Right hindlimb (tissue), 1 donor: Measurements from ENCODE around the gene EZH1.

Experiments used
- DNase-seq: peaks from one replicate; pipeline ENCODE4 v3.0.0-alpha.2; 2018

The EZH1 gene

DNA sequence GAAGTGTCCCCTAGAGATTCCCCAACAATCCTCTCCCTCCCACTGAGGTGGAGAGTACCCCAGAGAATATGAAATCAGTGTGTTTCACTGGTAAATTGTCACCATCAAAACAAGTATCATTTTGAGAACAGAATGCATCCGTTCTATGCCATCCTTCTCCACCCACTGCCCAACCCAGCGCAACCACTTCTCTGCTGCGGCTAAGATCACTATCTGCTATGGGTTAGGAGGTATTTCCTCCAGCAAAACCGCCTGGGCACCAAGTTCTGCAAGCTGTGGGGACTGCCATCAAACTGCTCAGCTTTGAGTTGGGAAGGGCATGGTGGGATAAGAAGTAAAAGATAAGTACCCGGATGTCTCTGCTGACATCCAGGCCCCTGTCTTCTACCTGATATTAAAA, 38.1 kb downstream of the EZH1 start:
- no peak for DNase-seq

DNA sequence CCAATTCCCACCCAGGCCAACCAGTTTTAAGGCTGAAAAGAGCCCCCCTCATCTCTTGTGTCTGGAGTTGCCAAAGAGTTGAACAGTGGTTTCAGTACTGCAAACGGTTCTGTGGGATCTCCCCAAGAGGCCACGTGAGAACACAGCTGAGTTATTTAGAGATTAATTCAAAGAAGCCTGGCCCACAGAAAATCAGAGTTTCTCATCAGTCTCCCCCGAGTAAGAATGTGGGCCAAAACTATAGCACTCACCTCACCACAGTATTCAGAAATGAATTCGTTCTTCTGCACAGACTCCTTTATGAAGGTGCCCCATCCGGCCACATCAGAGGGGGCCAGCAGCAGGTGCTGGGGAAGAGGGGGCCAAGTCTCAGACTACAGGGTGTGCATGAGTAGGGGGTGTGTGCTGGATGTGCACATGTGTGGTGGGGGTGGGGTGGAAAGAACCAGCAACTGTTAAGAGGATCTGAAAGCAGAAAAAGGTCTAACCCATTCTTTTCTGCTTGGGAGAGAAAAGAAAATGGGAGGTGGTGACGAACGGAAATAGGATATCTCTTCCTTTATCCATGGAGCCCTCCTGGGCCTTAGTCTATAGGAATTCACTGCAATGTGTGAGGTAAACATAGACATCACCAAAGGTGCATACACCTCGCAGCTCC, 39.9 kb downstream of the EZH1 start:
- DNase-seq: no peak

DNA sequence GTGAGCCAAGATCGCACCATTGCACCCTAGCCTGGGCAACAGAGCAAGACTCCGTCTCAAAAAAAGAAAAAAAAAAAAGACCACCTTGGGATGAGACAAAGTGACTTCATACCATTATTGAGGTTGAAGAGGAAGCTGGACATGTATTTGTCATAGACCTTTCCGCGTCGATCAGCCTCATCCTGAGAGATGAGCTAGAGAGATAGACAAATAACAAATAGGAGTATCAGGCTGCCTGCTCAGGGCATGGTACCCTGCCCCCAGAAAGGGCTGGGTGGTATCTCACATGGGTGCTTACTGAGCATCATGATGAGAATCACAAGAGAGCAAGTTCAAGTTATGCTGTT, 40.4 kb downstream of the EZH1 start:
- no peak for DNase-seq

DNA sequence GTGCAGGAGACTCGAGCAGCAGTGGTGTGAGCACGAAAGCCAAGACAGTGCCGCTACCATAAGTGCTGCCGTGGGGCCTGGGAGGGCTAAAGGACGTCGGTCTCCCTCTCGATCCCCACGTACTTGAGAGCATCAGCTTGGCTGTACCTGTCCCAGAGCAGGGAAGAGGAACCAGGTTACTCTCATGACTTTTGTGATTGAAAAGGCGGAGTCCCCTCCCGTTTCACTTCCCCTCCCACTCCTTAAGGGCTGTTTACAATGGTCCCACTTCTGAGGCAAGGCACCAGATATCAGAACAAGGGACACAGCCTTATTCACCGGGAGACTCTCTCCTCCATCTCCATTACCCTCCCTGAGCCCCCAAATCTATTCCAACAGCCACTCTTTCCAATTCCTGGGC, 42.4 kb downstream of the EZH1 start:
- no peak for DNase-seq

DNA sequence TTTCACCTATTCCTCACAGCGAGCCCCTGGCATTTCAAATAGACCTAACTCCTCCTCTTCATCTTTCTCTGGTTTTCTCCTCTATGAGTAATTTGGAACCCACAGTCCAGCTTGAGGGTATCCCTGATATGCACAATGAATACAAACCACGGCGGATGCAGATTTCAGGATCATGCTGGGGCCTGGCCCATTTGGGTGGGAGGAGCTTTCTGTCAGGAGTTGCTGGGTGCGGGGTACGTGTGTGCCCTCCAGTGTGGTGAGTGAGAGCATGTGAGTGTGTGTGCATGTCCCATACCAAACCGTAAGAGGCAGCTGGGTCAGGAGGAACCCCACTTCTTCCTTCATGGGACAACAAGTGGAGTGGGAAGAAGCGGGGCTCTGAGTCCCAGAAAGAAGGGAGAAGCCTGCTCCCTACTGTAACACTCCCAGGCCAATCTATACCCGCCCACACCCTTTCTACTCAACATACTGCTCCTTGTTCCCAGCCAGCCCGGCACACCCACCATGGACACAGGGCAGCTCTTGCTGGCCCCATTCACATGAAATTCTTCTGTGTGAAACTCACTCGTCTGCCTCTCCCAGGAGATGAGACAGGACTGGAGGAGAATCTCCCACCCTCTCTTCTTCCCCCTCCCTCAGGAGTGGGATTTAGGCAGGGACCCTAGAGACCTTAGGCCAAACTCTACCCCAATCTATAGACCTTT, 44.1 kb downstream of the EZH1 start:
- DNase-seq: no peak

DNA sequence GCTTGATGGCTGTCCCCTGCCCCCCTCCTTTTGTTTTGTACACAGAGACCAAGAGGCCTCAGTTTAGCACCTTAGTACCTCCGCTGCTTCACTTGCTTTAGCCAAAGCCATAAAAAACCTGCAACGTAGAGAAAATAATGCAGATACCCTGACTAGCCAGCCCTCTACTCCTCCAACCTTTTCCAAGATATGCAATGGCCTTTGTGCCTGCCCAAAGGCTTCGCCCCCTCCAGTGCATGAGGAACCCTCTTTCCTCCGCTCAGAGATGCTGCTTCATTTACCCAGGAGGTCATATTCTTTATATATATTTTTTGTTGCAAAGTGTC, 45.5 kb downstream of the EZH1 start:
- DNase-seq: no peak

DNA sequence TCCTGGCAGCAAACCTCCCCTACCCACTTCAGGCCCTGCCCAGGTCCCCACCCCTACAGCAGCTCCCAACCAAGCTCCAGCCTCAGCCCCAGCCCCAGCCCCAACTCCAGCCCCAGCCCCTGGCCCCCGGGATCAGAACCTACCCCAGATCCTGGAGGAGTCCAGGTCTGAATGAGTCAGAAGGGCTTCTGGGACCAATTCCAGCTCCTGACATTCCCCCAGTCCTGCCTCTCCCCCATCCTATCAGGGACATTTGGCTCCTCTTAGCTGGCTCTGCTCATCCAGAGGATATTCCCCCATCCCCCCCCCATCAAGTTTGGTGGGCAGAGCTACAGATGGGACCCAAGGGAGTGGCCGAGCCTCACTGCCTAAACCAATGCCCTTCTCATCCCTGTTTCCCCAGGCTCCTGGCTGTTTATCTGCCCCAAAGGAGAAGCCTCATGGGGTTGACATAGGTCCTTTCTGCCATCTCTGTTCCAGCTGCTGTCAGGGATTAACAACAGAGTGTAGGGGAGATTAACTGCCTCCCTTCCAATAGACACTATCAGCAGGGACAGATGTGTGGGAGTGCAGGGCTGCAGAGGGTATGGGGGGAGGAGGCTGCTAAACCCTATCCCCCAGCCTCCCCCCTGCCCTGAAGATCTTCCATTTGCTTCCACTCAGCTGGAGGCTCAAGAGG, 46.0 kb downstream of the EZH1 start:
- DNase-seq: no peak

DNA sequence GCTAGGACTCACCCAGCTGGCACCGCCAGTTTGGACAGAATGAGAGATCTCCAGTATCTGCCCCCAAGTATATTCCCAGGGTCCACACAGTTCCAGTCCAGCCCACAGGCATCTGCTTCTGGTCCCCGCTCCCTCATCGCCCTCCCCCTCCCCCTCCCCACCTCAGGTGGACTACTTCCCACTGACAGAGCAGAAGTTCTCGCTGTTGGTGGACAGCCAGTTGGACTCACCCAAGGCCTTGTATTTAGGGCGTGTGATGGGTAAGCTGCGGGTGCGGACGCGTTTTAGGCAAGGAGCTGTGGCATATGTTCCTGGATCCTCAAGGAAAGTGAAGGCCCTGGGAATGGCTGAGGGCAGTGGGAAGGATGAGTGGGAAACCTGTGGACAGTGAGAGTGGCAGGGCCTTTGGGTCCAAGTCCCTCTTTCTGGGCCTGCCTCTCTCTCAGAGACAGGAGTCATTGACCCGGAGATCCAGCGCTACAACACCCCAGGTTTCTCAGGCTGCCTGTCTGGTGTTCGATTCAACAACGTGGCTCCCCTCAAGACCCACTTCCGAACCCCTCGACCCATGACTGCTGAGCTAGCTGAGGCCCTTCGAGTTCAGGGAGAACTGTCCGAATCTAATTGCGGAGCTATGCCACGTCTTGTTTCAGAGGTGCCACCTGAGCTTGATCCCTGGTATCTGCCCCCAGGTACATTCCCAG, 47.6 kb downstream of the EZH1 start:
- DNase-seq: no peak

DNA sequence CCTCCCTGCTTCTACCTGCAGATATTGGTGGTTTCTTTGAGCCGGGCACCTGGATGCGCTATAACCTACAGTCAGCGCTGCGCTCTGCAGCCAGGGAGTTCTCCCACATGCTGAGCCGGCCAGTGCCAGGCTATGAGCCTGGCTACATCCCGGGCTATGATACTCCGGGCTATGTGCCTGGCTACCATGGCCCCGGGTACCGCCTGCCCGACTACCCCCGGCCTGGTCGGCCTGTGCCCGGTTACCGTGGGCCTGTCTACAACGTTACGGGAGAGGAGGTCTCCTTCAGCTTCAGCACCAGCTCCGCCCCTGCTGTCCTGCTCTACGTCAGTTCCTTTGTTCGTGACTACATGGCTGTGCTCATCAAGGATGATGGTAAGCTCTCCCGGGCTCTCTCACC, 49.3 kb downstream of the EZH1 start:
- no peak for DNase-seq

DNA sequence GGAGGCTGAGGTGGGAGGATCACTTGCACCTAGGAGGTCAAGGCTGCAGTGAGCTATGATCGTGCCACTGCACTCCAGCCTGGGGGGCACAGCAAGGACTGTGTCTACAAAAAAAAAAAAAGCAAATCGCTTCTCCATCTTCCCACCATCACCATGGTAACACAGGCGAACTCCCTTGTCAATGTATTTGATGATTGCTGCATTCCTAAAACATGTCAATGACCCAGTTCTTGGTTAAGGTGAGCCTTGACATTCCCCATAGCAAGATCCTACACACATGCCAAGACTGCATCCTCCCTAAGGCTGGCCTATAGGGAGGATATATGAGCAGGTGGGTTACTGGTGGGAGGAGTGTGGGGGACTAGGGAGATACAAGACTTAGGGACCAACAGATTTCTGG, 50.3 kb downstream of the EZH1 start:
- no peak for DNase-seq

DNA sequence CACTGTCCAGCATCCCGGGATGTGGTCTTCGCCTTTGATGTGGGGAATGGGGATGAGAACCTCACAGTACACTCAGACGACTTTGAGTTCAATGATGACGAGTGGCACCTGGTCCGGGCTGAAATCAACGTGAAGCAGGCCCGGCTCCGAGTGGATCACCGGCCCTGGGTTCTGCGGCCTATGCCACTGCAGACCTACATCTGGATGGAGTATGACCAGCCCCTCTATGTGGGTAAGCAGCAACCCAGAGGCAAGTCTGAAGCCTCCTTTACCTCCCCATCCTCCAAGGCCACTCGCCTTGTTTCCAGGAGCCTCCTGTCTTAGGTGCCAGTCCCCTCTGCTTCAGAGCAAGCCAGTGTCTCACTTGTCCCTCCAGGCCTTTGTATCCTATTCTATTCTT, 52.4 kb downstream of the EZH1 start:
- no peak for DNase-seq

DNA sequence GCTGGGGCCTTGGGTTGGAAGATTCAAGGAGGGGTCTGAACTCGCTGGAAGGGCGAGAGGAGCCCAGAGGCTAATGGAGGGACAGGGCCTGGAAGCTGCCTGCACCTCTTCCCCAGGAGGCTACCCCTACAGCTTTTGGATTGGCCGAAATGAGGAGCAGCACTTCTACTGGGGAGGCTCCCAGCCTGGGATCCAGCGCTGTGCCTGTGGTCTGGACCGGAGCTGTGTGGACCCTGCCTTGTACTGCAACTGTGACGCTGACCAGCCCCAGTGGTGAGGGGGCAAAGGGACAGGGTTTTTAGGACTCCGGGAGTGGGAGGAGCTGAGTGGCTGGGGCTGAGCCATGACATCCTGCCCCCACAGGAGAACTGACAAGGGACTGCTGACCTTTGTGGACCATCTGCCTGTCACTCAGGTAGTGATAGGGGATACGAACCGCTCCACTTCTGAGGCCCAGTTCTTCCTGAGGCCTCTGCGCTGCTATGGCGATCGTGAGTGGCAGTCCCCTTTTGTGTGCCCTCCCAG, 53.8 kb downstream of the EZH1 start:
- no peak for DNase-seq

DNA sequence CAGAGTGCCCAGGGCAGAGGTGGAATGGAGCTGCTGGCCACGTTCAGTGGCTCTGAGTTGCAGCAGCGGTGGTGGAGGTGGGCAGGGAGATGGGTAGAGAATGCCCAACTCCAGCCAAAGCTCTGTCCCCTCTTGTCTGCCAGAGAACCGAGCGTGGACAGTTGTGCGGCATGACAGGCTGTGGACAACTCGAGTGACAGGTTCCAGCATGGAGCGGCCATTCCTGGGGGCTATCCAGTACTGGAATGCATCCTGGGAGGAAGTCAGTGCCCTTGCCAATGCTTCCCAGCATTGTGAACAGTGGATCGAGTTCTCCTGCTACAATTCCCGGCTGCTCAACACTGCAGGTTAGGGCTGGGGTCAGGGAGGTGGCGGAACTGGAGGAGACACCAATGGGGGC, 54.2 kb downstream of the EZH1 start:
- DNase-seq: no peak

DNA sequence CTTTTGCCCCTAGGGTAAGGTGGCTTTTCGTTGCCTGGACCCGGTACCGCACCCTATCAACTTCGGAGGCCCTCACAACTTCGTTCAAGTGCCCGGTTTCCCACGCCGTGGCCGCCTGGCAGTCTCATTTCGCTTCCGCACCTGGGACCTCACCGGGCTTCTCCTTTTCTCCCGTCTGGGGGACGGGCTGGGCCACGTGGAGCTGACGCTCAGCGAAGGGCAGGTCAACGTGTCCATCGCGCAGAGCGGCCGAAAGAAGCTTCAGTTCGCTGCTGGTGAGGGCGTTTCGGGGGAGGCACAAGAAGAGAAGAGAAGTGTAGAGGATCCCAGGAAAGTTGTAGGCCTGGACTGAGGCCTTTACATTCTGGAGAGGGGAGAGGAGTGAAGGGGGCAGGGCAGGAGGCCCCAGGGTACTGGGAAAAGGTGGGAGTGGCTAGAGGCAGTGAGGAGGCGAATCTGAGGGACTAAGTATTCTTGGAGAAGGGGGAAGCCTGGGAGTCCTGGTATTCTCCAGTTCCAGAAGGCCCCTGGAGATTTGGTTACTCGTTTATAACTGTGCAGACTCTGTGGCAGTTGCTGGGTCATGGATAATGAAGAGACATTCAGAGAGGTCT, 57.0 kb downstream of the EZH1 start:
- DNase-seq: no peak

DNA sequence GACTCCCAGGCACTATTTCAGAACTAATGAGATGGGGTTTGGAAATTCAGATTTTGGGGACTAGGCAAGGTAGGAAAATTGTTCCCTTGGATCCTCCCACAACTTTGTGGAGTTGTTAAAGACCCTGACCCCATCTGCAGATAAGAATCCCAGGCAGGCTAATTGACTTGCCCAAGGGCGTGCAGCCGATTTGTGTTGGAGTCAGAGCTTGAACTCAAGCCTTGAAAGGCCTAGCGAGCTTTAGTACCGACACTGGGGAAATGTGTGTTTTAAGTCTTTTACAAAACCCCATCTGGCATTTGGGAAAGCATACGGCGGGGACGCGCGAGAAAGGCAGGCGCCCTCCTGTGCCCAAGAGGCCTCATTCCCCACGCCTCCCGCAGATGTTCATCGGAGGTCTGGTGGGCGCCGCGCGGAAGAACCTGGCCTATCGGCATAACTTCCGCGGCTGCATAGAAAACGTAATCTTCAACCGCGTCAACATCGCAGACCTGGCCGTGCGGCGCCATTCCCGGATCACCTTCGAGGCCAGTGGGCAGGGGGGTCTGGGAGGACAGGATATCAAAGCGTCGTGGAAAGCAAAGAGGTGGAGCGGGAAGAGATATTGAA, 58.2 kb downstream of the EZH1 start:
- DNase-seq: no peak

DNA sequence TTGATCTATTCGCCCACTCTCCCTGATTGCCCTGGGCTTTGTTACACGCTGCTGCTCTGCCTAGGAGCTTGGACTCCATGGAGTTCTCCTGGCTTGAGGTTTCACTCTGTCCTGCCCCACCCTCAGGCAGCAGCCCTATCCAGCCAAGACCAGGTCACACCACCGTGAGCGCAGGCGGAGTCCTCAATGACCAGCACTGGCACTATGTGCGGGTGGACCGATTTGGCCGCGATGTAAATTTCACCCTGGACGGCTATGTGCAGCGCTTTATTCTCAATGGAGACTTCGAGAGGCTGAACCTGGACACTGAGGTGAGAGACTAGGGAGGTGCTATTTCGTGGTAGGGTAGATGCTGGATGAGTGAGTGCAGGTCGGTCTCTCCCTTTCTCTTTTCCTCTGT, 59.0 kb downstream of the EZH1 start:
- no peak for DNase-seq

DNA sequence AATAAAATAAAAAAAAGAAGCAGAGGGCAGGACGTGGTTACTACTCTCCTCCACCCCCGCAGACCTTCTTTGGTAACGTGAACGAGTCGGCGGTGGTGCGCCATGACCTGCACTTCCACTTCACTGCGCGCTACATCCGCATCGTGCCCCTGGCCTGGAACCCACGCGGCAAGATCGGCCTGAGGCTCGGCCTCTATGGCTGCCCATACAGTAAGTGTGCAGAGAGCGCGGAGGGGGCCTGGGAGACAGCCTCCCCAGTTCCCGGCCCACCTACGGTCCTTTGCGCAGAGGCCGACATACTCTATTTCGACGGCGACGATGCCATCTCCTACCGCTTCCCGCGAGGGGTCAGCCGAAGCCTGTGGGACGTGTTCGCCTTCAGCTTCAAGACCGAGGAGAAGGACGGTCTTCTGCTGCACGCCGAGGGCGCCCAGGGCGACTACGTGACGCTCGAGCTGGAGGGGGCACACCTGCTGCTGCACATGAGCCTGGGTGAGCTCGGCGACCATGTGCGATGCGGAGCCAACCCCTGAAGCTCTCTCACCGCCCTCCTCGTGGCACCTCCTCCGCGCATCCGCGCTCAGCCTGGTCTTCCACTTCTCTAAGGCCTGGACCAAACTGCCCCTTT, 59.8 kb downstream of the EZH1 start:
- no peak for DNase-seq

DNA sequence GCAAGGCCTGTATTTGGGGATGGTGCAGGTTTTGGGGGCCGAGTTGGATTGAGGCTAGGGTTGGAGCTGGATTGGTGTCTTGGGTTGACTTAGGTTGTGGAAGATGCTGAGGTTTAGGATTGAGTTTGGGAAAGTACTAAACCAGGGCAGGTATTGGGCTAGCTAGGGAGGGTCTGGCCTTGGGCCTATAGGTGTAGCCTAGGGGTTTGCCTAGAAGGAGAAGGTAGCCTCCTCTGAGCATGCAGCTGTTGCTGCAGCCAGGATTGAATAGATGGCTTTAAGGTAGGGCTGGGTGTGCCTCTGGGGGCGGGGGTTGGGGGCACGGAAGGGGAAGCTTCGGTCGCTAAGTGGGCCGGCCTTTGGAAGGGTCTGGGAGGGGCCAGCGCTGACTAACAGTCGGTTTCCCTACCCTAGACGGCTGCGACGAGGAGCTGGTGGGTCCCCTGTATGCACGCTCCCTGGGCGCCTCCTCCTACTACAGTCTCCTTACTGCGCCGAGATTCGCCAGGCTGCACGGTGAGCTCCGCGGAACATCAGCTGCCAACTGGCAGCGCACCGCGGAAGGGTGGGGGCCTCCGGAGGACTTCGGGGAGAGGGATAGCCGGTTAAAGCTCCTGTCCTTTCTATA, 61.3 kb downstream of the EZH1 start:
- DNase-seq: peak; percentile 67

DNA sequence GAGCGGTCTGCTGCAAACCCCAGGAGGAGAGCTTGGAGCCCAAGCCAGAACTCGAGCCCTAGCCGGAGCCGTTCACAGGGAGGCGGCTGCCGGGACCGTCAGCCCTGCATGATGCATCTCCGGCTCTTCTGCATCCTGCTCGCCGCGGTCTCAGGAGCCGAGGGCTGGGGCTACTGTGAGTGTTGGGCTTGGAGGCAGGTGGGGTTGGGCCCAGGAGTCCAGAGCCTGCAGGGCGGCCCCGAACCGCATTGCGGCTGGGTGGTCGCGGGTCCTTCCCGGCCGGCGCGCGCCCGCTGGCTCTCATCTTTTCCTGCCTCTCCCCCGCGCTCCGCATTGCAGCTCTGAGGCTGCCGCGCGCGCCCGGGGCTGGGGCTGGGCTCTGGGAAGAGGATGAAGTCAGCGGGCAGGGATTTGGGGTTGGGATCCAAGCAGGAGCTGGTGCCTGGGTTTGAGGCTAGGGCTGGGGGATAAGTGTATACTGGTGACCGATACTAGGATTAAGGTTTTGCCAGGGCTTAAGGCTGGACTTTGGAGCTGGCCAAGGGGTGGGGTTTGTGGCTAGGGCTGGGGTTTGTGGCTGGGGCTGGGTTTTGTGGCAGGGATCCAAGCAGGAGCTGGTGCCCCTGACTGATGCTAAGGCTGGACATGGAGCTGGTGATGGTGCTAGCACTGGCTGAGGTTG, 62.0 kb downstream of the EZH1 start:
- DNase-seq: peak; percentile 80

DNA sequence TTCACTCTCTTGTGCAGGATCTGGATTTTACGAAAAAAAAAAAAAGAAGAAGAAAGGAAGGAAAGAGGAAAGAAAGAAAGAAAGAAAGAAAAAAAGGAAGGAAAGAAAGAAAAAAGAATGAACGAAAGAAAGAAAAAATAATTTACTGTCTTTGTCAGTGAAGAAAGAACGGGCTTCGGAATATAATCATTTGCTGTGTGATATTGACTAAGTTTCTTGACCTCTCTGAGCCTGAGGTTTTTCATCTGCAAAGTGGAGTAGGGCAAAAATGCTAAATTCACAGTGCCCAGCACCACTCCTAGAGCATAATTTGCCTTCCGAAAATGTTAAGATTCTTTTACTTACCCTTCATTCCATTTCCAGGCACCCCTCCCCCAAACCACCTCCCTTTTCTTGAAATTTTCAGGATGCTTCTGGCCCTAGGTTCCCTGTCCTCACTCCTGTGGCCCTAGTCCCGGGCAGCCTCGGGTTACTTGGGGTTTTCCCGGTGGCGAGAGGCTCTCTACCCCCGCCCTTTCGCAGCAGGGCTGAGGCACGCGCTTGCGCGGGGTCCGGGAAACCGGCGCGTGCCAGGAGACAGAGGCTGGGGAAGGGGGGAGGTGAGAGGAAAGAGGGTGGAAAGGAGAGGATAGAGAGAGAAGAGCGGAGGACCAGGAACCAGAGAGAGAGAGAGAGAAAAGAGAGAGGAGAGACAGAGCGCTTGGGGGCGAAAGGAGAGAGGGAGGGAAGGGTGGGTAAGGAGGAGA, 62.7 kb downstream of the EZH1 start, which contains the start of gene CNTNAP1:
Gene CNTNAP1 (plus strand): TSS at position 556 of the 746 bp plus-strand sequence. CDS start 299 bp downstream, outside the sequence.
- peak; percentile 88 for DNase-seq
